ENCODE measurements around the gene GREB1L.

The GREB1L gene

GRCh38 chr18:21450503-21450902 is 208.5 kb downstream of the GREB1L start:
- DNase-seq (ENCODE audit: low read depth) = no peak

DNA sequence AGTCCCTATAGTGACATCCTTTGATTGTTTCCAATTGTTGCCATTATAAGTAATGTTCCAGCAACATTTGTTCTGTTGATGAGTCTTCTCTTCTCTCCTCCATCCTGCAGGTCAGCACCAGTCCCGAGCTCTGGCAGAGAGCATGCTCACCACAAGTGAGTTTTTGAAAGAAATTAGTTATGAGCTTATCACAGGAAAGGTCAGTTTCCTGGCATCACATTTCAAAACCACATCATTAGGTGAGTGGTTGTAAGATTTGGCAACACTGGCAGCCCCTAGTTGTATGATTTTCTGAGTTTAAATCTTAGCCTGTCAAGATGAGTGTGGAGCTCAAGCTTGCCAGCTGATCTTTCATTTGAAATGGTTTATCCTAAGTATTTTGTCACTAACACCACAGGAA is 208.9 kb downstream of the GREB1L start:
- no peak for DNase-seq (ENCODE audit: low read depth)

GRCh38 chr18:21451851-21452250 is 209.8 kb downstream of the GREB1L start:
- no peak for DNase-seq (ENCODE audit: low read depth)

- DNase-seq (ENCODE audit: low read depth) = no peak
Measured at GRCh38 chr18:21452276-21452780, 210.3 kb downstream of the GREB1L start.

- no peak for DNase-seq (ENCODE audit: low read depth)
Measured at GRCh38 chr18:21452796-21453510, 210.9 kb downstream of the GREB1L start.

- no peak for DNase-seq (ENCODE audit: low read depth)
Measured at GRCh38 chr18:21453511-21453901, 211.5 kb downstream of the GREB1L start.

GRCh38 chr18:21454725-21455124 is 212.7 kb downstream of the GREB1L start:
- DNase-seq (ENCODE audit: low read depth) = no peak

DNA sequence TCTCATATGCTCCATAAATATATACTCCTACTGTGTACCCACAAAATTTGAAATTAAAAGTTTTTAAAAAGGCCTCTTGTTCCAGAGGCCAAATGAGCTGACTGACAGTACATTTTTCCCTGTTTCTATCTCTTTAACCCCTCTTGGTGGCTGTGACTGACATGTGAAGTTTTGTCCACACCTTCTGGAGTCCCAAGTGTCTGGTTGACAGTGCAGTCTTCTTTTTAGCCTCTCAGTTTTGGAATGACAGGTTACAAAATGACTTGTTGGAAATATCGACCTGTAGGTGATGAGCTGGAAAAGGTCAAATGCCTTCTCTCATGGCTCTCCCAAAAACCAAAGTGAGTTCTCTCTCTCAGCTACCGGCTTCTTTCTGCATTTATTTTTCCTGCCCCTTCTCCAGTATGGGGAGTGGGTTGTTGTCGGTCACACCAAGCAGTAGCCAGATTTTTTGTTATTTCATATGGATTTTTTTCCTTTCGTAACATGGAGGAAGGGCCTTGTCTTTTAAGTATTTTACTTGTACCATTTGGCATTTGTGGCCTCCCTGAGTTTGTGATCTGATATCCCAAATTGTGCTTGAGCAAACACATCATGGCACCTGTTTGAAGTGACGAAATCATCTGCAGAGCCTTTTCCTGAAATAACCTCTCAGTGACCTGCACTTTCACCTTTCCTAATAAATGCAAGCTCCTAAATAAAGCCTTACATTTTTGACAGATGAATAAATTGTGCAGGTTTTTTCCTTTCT is 214.6 kb downstream of the GREB1L start:
- DNase-seq (ENCODE audit: low read depth) = no peak

DNA sequence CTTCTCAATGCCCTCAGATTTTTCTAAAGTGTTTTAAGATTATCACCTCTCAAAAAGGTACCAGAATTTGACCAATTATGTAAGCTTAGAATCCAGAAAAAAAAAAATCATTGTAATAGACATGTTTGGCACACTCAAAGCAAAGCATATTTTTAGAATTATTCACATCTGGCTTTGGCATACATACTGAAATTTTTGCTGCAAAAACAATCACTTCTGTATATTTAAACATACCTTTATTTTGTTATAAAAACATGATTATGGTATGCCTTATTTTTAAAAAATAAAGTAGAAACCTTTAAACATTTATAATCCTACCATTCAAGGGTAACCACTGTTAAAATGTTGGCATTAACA is 215.1 kb downstream of the GREB1L start:
- DNase-seq (ENCODE audit: low read depth) = no peak

DNA sequence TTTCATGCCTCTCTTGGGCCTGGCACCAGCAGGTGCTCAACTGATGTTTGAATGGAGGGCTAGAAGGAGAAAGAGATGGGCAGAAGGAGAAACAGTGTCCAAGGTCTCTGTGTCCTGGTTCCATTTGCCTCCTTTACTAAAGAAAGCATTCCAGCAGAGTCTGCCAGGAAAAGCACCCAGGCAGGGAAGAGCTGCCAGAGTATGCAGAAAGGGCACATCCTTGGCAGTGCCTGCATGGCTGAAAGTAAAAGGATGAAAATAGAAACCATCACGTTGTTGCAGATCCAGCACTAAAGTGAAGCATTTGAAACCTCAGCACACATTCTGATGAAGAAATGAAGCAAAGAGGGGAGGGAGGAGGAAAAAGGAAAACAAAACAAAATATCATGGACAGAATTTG is 216.3 kb downstream of the GREB1L start:
- no peak for DNase-seq (ENCODE audit: low read depth)

DNA sequence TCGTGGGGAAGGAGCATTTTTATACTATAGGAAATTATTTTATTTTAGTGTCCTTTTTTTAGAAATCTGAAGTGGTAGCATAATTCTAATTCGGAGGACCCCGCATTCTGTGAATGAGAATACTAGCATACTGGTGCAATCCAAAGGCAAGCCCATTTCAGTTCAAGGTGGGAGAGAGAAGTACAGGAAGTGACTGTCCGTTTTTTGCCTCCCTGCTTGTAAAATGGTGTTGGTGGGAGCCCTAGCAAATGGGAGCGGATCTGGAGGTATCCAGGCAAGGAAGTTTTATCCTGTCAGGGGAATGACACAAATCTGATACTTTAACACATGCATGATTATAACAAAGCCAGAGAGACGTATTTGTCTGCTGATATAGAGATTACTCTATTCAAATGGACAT is 216.8 kb downstream of the GREB1L start:
- no peak for DNase-seq (ENCODE audit: low read depth)

DNA sequence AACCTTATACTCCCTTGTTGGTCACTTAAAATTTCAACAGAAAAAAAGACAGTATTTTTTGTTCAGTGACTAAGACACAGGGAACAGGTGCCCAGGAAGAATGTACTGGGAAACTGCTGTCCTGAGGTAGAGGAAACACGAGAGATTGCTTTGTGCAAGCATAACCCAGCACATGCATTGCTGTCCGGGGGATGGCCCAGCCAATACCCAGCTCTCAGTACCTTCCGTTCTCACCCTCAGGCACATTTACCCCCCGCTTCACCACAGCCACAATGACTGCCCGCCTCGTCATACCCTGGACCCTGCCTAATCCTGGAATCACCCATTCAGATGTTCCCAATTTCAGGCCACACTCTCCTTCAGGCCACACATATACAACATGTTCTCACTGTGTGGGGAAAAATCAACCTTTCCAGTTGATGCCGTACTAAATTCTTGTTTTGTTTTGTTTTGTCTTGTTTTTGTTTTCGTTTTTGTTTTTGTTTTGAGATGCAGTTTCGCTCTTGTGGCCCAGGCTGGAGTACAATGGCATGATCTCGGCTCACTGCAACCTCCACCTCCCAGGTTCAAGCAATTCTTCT is 217.8 kb downstream of the GREB1L start:
- DNase-seq (ENCODE audit: low read depth) = no peak

GRCh38 chr18:21461460-21461859 is 219.4 kb downstream of the GREB1L start:
- no peak for DNase-seq (ENCODE audit: low read depth)

- no peak for DNase-seq (ENCODE audit: low read depth)
Measured at GRCh38 chr18:21463718-21464117, 221.7 kb downstream of the GREB1L start.

- DNase-seq (ENCODE audit: low read depth) = no peak
Measured at GRCh38 chr18:21468514-21469164, 226.6 kb downstream of the GREB1L start.

- DNase-seq (ENCODE audit: low read depth) = no peak
Measured at GRCh38 chr18:21472741-21473140, 230.7 kb downstream of the GREB1L start.

GRCh38 chr18:21474621-21475020 is 232.6 kb downstream of the GREB1L start:
- no peak for DNase-seq (ENCODE audit: low read depth)

DNA sequence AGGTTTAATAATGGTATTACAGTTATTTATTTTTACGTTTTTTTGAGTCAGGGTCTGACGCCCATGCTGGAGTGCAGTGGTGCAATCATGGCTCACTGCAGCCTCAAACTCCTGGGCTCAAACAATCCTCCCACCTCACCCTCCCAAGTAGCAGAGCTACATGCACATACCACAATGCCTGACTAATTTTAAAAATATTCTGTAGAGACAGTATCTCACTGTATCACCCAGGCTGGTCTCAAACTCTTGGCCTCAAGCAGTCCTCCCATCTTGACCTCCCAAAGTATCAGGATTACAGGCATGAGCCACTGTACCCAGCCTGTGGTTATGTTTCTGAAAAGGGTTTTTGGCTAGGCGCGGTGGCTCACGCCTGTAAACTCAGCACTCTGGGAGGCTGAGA is 237.7 kb downstream of the GREB1L start:
- DNase-seq (ENCODE audit: low read depth) = no peak

DNA sequence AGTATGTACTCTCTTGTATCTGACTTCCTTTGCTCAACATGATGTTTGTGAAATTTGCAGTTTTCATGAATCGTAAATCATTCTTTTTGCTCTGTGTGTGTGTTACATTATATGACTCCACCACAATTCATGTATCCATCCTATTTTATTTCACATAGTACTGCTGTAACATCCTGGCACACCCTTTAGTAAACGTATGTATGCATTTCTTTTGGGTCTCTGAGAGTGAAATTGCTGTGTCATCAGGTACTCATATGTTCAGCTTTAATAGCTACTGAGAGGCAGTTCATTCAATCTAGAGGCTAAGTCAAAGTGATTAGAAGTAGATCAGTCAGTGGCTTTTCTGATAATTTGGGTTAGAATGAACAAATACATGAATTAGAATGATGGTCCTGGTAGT is 239.7 kb downstream of the GREB1L start:
- no peak for DNase-seq (ENCODE audit: low read depth)

- no peak for DNase-seq (ENCODE audit: low read depth)
Measured at GRCh38 chr18:21483051-21483450, 241.0 kb downstream of the GREB1L start.

GRCh38 chr18:21484851-21485636 is 243.0 kb downstream of the GREB1L start:
- no peak for DNase-seq (ENCODE audit: low read depth)

DNA sequence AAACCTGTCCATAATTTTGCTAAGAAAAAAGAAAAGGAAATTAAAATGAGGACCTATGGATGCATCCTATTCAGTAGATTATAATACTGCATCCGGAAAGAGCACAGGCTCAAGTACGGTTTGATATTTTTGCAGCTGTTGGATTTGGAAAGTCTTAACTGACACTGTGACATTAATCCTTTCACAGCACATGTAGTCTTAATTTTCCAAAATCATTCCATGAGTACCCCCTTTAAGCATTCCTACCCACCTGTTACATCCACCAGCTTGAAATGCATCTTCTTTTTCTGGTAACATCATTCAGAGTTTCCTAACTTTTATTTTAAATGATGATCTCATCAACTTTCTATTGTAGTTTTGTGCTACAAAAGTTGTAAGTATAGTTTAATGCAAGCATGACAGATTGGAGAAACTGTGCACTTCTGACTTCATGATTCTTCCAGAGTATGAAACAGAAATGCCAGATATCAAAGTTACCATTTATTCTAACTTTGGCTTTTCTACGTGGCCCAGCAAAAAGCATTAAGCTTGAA is 244.9 kb downstream of the GREB1L start:
- DNase-seq (ENCODE audit: low read depth) = no peak

Measured in stimulated activated CD8-positive, alpha-beta memory T cell treated with anti-CD3 and anti-CD28 coated beads, Interleukin-15, amount 100 ng/mL, for 1 hour (primary cell).